GM21390 (cell line): ENCODE data around the gene DNAJC18.

Experiments used
- ATAC-seq: cut with Tn5 transposase; IDR thresholded peaks from one replicate; pipeline ENCODE4 v1.9.1; 2021; ENCODE audit not compliant: unreplicated experiment

DNAJC18 gene

GRCh38 chr5:139371482-139372435 is 67.6 kb downstream of the DNAJC18 start:
- ATAC-seq = no peak

- no peak for ATAC-seq
Measured at GRCh38 chr5:139369181-139369580, 70.1 kb downstream of the DNAJC18 start.

DNA sequence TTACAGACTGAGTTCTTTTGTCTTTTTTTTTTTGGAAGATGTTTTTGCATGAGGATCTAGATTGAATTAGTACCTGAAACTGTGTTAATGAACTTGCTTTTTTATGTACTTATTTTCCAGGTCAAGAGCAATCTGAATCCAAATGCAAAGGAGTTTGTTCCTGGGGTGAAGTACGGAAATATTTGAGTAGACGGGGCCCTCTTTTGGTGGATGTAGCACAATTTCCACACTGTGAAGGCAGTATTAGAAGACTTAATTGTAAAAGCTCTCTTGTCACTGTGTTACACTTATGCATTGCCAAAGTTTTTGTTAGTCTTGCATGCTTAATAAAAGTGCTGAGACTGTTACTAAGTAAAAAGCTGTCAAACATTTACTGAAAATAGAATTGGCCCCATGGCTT is 70.7 kb downstream of the DNAJC18 start:
- ATAC-seq = no peak

DNA sequence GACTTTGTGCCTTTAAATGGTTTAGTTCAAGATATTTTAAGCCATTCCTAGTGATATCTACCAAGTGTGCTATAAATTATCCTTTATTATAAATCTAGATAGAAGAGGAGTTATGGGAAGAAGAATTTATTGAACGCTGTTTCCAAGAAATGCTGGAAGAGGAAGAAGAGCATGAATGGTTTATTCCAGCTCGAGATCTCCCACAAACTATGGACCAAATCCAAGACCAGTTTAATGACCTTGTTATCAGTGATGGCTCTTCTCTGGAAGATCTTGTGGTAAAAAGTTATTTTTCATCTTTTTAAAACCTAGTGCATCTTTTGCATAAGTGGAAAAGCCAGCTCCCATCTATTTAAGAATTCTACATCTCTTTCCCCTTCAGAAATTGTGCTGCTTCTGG is 74.9 kb downstream of the DNAJC18 start:
- no peak for ATAC-seq

GRCh38 chr5:139363937-139364336 is 75.4 kb downstream of the DNAJC18 start:
- ATAC-seq = no peak

DNA sequence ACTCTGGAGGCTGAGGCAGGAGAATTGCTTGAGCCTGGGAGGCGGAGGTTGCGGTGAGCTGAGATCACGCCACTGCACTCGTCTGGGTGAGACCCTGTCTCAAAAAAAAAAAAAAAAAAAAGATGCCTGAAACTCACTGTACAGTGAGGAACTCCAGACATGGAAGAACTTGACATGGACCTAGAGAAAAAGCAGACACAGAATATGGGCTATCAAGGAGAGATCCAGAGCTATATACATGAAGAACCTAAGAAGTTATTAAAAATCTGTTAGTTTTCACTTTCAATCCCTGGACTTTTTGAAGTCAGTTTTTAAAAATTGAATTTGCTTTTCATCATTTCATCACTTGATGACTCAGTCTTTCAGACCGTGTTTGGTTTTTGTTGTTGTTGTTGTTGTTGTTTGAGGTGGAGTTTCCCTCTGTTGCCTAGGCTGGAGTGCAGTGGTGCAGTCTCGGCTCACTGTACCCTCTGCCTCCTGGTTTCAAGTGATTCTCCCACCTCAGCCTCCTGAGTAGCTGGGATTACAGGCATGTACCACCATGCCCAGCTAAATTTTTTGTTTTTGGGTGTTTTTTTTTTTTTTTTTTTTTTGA is 77.4 kb downstream of the DNAJC18 start:
- no peak for ATAC-seq

DNA sequence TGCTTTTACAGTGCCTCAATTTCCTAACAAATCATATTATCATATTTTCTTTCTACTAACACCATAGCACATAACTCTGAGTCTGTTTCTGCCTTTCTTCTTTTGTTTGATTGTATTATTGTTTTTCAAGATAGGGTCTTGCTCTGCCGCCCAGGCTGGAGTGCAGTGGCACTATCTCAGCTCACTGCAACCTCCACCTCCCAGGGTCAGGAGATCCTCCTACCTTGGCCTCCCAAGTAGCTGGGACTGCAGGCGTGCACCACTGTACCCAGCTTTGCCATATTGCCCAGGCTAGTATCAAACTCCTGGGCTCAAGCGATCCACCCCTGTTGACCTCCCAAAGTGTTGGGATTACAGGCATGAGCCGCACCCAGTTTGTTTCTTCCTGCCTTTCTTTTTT is 78.9 kb downstream of the DNAJC18 start:
- no peak for ATAC-seq
